GM12865 (cell line): ENCODE measurements around the gene KIF5A.
A peak's percentile ranks its signal among the peaks of the same experiment; 100 is the strongest.

Experiments used
- DNase-seq: peaks from one replicate; pipeline ENCODE4 v3.0.0; 2010; ENCODE audit warnings: low read depth
- H3K4me3 ChIP-seq: 2 replicates; pipeline ENCODE4 v1.5.1; 2011; ENCODE audit warnings: mild to moderate bottlenecking, low read depth, low read length, control low read depth
- CTCF ChIP-seq: IDR thresholded peaks from 2 replicates; pipeline ENCODE4 v1.5.1; 2011; ENCODE audit warnings: low read length, control low read depth, low read depth, inconsistent platforms; ENCODE audit not compliant: insufficient read depth; ENCODE audit errors: missing control alignments

Gene KIF5A

GRCh38 chr12:57611108-57611826 is 61.4 kb downstream of the KIF5A start, which contains the start of gene ARHGEF25:
Gene ARHGEF25, plus strand, starts transcription at chr12:57611435. Its CDS starts 460 bp downstream, at chr12:57611895.
- DNase-seq: no peak
- H3K4me3 ChIP-seq: peak within 1 kb of the TSS; percentile 50
- no peak for TF ChIP-seq CTCF

GRCh38 chr12:57611827-57612710 is 62.2 kb downstream of the KIF5A start:
- TF ChIP-seq CTCF: no peak
- no peak overlapping the region for H3K4me3 ChIP-seq
- DNase-seq: no peak

- no peak for DNase-seq
- no peak for TF ChIP-seq CTCF
- H3K4me3 ChIP-seq: no peak overlapping the region
These were observed 63.0 kb downstream of the KIF5A start for GRCh38 chr12:57612711-57613426.

GRCh38 chr12:57613427-57614109 is 63.7 kb downstream of the KIF5A start:
- TF ChIP-seq CTCF: no peak
- H3K4me3 ChIP-seq: no peak overlapping the region
- DNase-seq: no peak

- peak overlapping the region; percentile 18 for H3K4me3 ChIP-seq
- DNase-seq: peak; percentile 80
- TF ChIP-seq CTCF: no peak
These were observed 64.5 kb downstream of the KIF5A start for GRCh38 chr12:57614178-57614947.

- TF ChIP-seq CTCF: no peak
- no peak overlapping the region for H3K4me3 ChIP-seq
- no peak for DNase-seq
These were observed 65.2 kb downstream of the KIF5A start for GRCh38 chr12:57614948-57615500.
